ENCODE data around the gene CCSER2. TPM values are rescaled to one million over a fixed set of nuclear protein-coding genes. Genes with fewer than 3 reads are reported as not detected.
"Not testable (repeated sequence)": the region's sequence is repeated elsewhere in the genome, so short reads cannot be mapped to it uniquely, and the experiment has no call there.

CCSER2 gene
- total RNA-seq, 2 donors from 2014 or later = 39.0 to 60.6 TPM

- Histone ChIP-seq H3K27ac (no peak overlapping the region), H3K4me3 (no peak overlapping the region), H3K36me3 (no peaks in the 10 kb centered on the region), H3K9me3 (no peaks in the 10 kb centered on the region), H3K4me1 (ENCODE audit: control insufficient read depth in 1 of 2, low read depth in 2 of 2) (peaks cover 14 to 15% of the 10 kb centered on the region in 2 donors), H3K27me3 (replicated peaks; ENCODE audit: insufficient read depth) (no peaks in the 10 kb centered on the region)
- ATAC-seq (ENCODE audit: insufficient number of reproducible peaks, low FRiP score, low read depth) = no peak
- DNase-seq (ENCODE audit: low spot score) = no peak
- no peak for TF ChIP-seq CTCF (IDR thresholded peaks at IDR 0.05)
Measured at GRCh38 chr10:84493361-84493760, 165.0 kb downstream of the CCSER2 start.

- Histone ChIP-seq H3K27me3 (replicated peaks; ENCODE audit: insufficient read depth) (no peaks in the 10 kb centered on the region), H3K36me3 (no peaks in the 10 kb centered on the region), H3K4me1 (ENCODE audit: control insufficient read depth in 1 of 2, low read depth in 2 of 2) (peaks cover 14 to 15% of the 10 kb centered on the region in 2 donors), H3K4me3 (no peak overlapping the region), H3K9me3 (no peaks in the 10 kb centered on the region), H3K27ac (no peak overlapping the region)
- ATAC-seq (ENCODE audit: insufficient number of reproducible peaks, low FRiP score, low read depth) = no peak
- DNase-seq (ENCODE audit: low spot score) = no peak
- TF ChIP-seq CTCF (IDR thresholded peaks at IDR 0.05) = no peak
Measured at GRCh38 chr10:84493951-84494848, 165.8 kb downstream of the CCSER2 start.

- TF ChIP-seq CTCF (IDR thresholded peaks at IDR 0.05) = no peak
- Histone ChIP-seq H3K27me3 (replicated peaks; ENCODE audit: insufficient read depth) (no peaks in the 10 kb centered on the region), H3K9me3 (no peaks in the 10 kb centered on the region), H3K4me1 (ENCODE audit: control insufficient read depth in 1 of 2, low read depth in 2 of 2) (peaks cover 14 to 15% of the 10 kb centered on the region in 2 donors), H3K27ac (no peak overlapping the region), H3K36me3 (no peaks in the 10 kb centered on the region), H3K4me3 (no peak overlapping the region)
- no peak for ATAC-seq (ENCODE audit: insufficient number of reproducible peaks, low FRiP score, low read depth)
- no peak for DNase-seq (ENCODE audit: low spot score)
Measured at GRCh38 chr10:84494849-84495180, 166.4 kb downstream of the CCSER2 start.

GRCh38 chr10:84497978-84498377 is 169.6 kb downstream of the CCSER2 start:
- ATAC-seq (ENCODE audit: insufficient number of reproducible peaks, low FRiP score, low read depth) (no peak), DNase-seq (ENCODE audit: low spot score) (no peak)
- no peak overlapping the region for H3K4me3 ChIP-seq
- no peak for TF ChIP-seq CTCF (IDR thresholded peaks at IDR 0.05)
- peaks cover 14 to 15% of the 10 kb centered on the region in 2 donors for H3K4me1 ChIP-seq (ENCODE audit: control insufficient read depth in 1 of 2, low read depth in 2 of 2)
- no peaks in the 10 kb centered on the region for H3K9me3 ChIP-seq
- no peaks in the 10 kb centered on the region for H3K36me3 ChIP-seq
- H3K27ac ChIP-seq = no peak overlapping the region
- no peaks in the 10 kb centered on the region for H3K27me3 ChIP-seq (replicated peaks; ENCODE audit: insufficient read depth)

- not testable (repeated sequence) for H3K4me3 ChIP-seq; H3K27me3 ChIP-seq (replicated peaks; ENCODE audit: insufficient read depth); H3K36me3 ChIP-seq; H3K27ac ChIP-seq; ATAC-seq (ENCODE audit: insufficient number of reproducible peaks, low FRiP score, low read depth); DNase-seq (ENCODE audit: low spot score); H3K9me3 ChIP-seq
- H3K4me1 ChIP-seq (ENCODE audit: control insufficient read depth in 1 of 2, low read depth in 2 of 2) = peaks cover 11 to 12% of the 10 kb centered on the region in 2 donors
Measured at GRCh38 chr10:84499039-84499438, 170.7 kb downstream of the CCSER2 start.
